Stimulated activated CD8-positive, alpha-beta memory T cell treated with anti-CD3 and anti-CD28 coated beads, Interleukin-7, amount 100 ng/mL, for 1 hour (primary cell): ENCODE measurements around the gene SLC13A4.

Source experiments
- DNase-seq, 2 donors: peaks; one replicate each; pipeline ENCODE4 v3.0.0-alpha.2; 2020; ENCODE audit warnings: low read depth in 2 of 2

The SLC13A4 gene

DNA sequence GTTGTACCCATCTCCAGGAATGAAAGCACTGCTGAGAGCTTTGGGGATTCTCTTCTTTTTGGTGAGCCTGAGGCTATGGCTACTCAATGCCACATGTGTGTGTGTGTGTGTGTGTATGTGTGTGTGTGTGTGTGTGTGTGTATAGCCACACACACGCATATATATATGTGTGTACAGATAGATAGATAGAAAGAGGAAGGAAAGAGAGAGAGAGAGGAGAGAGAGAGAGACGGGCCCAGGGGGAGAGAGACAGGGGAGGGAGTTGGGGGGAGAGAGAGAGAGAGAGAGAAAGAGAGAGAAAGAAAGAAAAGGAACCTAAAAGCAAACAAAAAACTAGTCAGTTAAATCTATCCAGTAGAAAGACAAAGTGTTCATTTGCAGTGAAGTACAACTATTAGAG is 8.3 kb downstream of the SLC13A4 start:
- DNase-seq: no peak

DNA sequence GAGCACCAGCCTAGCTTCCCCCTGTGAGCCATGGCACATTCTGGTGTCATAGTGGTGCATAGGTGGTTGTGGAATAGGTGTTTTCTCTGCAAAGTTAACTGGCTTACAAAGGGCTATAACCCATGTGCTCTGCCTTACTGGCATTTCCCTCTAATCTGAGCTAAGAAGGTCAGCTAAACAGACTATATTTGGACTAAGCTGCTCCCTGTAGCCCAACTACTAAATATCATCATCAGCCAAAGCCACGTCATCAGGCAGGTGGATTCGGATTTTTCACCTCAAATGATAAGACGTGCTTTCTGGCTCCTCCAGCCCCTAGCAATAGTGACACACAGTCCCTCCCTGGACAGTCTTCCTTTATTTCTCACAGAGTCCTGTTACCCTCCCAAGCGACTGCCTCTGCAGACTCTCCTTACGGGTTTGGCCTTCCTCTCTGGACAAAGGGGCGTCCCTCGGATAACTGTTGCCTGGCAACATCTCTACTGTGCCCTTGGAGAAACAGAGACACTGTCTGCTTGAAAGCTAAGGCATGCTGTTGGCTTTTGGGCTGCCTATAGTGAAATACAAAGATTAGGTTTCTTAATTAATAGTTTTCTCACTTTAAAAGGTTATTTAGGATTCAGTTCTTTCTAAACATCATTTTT is 9.1 kb downstream of the SLC13A4 start:
- DNase-seq: no peak

DNA sequence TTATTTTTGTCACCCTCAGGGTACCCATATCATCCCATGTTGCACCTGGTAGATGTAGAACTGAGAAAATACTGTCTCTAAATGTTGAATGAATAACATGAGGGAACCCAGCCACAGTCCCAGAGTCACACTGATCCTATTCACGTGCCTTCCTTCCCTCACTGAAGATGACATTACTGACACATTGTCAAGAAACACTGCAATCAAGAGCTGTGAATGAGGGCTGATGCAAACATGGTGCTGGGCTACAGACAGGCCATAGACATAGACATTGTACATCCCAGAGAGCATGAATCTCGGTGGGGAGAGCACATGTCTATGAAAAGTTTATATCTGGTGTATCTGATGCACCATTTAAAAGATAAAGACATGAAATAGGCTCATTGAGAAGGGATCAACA is 9.8 kb downstream of the SLC13A4 start:
- DNase-seq: no peak

DNA sequence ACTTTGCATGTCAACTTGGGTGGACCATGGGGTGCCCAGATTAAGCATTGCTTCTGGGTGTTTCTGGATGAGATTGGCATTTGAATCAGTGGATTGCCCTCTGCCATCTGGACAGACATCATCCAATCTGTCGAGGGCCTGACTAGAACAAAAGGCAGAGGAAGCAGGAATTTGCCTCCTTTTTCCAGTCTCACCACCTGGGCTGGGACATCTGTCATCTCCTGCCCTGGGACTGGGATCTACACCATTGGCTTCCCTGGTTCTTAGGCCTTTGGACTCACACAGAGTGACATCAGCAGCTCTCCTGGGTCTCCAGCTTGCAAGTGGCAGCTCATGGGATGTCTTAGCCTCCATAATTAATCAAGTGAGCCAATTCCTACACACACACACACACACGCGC is 10.3 kb downstream of the SLC13A4 start:
- DNase-seq: no peak

DNA sequence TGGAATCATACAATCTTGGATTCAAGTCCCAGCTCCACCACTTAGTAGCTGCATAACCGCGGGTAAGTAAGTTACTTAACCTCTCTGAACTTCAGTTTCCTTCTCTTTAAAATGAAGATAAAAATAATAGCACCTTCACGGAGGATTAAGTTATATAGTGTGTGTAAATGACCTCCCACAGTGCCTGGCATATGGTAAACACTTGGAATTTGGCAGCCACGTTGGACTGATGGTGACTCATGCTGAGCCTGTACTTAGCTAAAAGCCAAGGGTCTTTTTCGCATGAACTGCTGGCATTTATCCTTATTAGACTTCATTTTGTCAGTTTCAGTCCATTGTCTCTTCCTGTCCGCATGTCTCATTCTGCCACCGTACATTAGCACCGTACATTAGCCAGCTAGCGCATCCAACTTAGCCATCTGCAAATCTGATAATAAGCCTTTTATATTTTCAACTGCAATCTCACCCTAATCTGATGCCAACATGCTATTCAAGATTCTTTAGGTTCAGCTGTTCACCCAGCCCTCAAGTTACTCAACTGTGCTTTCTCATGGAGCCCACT is 11.2 kb downstream of the SLC13A4 start:
- DNase-seq: no peak

DNA sequence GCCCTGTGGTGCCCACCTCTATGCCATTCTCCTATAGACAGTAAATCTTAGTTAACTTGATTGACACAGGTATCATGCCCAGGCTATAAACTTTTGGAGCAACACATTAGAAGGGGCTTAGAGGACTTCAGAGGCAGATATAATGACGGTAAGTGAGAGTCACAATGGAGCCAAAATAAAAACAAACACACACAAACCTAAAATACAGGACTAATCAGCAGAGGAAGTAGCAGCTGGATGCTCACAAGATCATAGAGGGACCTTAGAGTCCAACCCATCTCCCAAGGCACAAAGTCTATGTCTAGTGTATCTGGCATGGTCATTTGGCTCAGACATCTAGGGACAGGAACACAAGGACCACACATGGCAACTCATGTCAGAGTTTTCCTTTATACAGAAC is 12.3 kb downstream of the SLC13A4 start:
- DNase-seq: no peak

DNA sequence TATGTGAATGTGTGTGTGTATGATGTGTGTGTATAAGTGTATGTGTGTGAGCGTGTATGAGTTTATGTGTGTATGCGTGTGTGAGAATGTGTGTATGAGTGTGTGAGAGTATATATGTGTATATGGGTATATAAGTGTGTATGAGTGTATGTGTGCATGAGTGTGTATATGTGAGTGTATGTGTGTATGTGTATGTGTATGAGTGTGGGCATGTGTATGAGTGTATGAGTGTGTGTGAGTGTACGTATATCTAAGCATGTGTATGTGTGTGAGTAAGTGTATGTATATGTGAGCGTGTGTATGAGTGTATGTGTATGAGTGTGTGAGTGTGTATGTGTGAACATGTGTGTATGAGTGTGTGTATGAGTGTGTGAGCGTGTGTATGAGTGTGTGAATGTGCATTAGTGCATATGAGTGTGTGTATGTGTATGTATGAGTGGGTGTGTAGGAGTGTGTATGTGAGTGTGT is 12.9 kb downstream of the SLC13A4 start:
- no peak for DNase-seq

DNA sequence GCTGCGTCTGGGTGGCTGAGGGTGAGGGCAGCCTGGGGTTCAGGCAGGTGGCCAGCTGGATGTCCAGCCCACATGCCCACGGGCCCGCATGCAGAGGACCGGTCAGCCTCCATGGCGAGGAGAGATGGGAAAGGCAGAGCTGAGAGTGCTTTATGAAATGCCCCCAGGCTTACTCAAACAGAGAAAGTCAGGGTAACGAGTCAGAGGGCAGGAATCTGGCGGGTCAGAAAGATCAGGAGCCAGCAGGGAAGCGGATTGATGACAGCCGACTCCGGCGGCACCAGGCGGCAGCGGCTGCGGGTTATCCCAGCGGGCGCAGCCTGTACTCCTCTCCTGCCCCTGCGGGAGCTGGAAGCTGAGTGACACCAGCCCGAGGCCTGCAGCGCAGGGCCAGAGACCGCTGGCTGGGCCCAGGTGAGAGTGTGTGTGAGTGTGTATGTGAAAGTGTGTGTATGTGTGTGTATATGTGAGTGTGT is 13.4 kb downstream of the SLC13A4 start:
- no peak for DNase-seq

DNA sequence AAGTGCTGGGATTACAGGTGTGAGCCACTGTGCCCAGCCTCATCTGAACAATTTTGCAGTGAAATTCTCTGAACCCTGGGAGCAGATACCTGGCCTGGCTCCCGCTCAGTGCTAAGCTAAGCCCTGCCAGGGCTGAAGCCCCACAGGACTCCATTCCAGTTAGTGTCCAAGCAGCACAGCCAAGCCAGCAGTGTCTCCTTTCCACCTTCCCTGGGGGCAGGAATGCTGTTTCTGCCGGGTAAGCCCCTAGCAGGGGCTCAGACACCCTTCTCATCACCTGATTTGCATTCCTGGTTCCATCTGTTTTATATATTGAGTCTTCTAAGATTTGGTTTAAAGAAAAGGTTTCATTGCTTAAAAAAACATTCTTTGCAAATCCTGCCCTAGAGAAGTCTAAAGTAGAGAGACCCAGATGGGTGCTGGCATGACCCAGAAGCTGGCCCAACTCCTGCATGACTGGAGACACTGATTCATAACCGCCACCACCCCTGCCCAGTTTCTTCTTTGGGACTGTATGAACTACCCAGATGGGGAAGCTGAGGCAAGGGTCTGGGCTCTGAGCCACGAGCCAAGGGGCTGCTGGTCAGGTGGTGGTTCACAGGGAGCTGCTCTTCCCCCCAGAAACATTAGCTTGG is 14.0 kb downstream of the SLC13A4 start:
- no peak for DNase-seq

DNA sequence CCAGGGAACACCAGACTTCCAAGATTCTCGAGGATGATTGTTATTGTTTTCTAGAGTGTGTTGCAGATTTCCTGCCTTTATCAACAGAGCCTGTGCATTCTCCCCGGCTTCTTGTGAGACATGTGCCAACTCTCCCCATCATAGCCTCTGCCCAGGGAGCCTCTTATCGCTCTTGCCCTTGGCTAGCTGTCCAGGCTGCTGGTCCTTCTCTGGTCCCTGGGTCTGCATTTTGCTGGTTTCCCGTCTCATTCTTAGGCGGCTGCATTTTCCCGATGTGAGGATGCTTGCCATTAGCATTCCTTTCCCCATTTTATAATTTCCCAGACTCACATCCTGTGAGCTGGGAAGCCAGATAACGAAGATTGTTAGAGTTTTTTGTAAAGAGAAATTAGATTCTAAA is 15.2 kb downstream of the SLC13A4 start:
- no peak for DNase-seq

DNA sequence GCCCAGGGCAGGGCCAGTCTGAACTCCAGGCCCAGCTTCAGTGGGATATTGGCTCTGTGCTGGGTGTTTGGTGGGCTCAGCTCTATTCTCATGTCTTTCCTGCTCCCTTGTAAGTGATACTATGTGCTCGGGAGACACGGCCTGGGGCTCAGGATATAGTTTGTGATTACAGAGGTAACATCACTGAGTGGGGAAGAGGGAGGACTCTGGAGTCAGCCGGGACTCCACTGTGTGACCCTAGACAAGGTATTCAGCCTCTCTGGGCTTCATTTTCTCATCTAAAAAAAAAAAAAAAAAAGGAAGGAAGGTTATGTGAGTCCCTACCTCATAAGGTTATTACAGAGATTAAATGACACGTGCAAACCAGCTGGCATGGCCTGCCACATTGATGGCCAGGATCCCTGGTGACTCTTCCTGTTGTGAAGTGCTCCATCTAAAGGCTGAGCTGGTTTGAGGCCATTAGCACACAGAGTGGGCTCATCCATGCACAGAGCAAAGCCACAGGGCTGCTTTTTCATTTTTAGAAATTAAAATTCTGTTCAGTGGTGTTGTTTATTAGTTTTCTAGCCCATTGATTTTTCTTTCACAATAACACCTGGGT is 15.7 kb downstream of the SLC13A4 start:
- no peak for DNase-seq

DNA sequence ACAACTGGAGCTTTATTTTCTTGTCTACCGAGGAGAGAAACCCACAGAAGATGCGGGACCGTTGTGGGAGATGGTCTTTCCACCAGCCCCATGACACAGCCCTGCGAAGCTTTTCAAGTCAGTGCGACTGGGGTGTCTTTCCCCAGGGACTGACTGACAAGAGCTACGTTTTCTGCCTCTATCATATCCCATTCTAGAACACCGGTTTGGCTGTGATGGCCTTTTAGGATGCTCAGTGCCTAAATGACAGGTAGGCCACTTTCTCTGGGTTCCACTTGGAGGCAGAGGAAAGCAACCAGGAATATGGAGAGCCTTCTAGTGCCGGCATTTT is 16.9 kb downstream of the SLC13A4 start:
- no peak for DNase-seq

DNA sequence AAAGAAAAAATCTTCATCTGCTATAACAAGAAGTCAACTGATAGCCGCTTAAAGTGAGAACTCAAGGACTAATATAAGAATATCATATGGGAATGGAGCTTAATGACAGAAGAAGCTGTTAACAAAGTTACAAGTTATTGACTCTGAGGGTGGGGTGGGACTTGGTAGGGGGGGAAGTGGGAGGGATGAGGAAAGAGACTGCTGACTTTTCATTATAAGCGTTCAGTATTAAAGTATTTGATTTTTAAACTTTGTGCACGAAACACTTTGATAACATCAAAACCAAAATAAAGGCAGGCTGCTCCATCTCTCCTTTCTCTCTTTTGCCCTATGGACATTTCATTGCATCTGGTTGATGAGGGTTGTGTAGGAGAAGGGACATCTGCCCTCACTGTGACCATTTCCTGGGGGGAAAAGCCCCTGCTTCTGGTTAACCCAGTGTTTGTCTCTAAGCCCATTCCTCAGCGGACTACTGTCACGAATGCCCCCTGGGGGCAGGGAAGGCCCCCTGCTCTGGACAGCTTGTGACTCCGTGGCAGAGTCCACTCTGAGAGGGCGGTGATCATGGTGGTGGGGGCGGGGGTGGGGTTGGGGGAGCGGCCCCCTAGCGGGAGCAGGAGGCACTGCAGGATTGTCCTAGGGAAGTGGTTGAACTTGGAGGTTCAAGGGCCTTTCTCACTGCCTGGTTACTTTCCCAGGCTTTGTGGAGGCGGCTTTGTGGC is 17.4 kb downstream of the SLC13A4 start:
- no peak for DNase-seq

DNA sequence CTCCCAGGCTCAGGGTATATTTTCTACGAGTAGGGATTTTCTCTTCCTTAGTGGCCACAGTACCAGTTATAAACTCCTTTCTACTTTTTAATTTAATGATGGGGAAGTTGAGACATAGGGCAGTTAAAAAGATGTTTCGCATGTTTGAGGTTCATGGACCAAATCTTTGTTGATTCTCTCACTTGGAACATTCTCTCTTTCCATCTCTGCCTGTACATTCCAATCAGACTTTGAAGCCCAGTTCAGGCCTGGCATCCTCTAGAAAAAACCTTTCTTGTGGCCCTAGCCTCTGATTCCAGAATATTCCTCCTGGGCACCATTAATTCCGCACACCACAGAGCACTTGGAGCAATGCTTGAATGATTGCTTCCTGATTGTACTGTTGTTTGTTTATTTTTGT is 18.5 kb downstream of the SLC13A4 start:
- no peak for DNase-seq

DNA sequence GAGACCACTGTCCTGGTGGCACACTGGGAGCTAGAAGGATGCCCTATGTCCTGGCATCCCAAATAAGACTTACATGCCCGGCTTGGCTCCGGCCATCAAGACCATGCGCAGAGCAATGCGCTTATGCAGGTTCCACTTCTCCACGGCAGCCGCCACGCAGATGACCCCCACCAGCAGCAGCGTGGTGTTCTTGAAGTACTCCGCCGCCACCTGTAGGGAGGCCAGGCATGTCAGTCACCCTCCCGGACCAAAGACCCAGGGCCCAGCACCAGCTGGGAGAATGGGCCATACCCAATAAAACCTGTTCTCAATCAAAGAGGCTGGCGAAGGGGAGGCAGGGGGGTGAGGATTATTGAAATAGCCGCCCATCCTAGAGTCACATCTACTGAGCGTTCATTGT is 19.9 kb downstream of the SLC13A4 start:
- no peak for DNase-seq

DNA sequence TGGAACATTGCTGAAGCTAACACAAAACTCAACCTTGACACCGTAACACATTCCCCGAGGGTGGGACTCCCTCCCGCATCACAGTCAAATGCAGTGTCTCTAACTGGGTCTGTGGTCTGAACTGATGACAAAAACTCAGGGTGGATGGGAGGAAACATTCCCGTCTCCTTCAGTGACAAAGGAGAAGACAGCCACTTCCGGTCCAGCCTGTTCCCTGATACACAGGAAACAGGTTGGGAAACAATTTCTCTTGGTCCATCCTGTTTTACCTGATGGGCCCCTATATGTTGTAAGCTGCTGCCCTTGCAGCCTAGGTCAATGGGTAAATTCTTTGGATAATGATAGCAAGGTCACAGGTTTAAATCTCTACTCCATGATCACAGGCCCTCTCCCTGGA is 20.4 kb downstream of the SLC13A4 start:
- DNase-seq: no peak

DNA sequence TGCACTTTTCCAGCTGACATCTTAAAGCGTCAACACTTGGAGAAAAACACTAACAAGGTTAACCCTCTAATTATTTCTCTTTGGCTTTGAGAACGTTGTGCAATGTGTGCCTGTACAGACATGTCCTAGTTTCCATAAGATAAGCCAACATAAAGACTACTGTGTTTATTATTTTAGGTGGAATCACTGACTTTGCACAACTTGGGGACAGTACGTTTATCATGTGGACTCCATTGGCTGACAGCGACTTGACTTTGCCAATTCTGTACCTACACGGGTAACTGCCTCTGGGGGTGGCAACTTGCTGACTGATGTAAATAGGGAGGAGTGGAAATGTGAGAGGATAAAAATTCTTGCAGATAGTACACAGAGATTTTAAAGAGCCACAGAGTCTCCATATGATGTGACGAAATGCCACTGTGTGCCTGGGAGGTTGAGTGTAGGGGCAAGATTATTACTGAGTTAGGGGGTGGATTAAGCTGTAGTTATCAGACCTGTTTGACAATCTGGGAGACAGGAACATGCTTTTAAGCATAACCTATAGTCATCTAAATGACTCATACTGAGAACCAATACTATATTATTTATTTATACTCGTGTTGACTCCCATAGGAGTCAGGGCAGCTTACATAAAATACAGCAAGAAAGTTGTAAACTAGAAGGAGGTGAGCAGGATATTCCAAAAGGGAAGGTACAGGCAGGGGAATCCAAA is 21.0 kb downstream of the SLC13A4 start:
- DNase-seq: no peak

DNA sequence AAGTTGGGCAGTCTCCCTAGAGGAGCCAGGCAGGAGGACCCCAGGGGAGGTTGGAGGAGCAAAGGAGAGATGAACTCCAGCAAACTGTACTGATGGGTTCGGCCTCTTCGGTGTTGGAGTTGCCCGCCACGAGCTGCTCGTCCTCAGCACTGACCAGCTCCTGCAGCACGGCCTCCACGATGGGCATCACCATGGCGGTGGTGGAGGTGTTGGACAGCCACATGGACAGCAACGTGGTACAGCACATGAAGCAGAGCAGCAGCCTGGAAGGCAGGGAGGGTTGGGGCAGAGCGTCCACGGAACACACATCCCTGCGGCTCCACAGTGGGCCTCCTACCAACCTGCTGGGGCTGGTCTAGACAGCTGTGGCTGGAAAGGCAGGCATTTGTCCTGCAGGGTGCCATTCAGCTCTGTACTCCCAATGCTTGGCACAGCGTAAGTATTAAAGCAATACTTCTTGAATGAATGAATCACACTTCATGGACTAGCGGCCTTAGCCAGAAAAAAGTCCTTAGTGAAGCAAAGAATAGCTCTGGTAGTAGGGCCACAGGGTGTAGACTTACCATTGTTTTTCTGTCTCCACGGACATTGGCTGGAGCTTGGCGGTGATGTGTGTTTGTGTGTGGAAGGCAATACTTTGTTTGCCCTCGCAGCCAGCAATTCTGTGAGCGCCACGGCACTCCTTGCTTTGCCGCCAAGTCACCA is 21.8 kb downstream of the SLC13A4 start:
- no peak for DNase-seq

DNA sequence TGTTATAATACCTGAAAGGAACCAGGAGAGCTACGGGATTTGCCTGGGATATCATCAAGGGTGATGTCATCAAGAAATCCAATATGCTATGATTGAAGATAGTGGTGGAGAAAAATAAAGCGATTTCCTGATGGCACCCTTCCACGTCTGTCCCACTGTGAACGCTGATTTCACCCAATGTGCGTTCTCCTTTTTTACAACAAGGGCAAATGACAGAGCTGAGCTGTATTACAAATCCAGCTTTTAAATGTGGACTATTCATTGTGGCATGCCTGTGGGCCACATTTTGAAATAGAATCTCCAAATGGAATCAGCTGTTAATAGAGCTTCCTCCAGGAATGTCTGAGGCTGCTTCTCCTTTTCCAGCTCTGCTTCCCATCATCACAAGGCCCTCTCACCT is 23.3 kb downstream of the SLC13A4 start:
- DNase-seq: no peak

DNA sequence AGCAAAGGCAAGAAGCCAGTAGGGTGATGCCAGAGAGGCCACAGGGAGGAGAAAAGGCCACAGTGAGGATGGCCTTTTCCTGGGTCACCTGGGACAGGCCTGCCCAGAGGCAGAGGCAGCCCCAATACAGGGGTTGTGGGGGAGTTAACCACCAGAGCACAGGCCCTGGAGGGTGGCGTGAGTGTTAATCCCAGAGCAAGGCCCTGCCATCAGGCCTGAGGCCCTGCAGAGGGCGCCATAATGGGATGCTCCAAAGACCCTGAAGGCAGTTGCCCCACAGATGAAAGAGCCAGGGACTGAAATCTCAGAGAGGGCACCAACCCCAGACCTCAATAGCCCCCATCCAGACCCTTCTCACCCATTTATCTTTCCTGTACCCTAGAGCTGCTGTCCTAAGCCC is 23.9 kb downstream of the SLC13A4 start:
- no peak for DNase-seq
